Gastroesophageal sphincter (tissue), 4 donors: Measurements from ENCODE around the gene LIPC. TPM values are rescaled to one million over a fixed set of nuclear protein-coding genes. Genes with fewer than 3 reads are reported as not detected.

ENCODE experiments used
- ATAC-seq: fragments of 150-250 bp; one replicate; pipeline ENCODE4 v1.9.1; 2016; ENCODE audit warnings: mild to moderate bottlenecking, moderate library complexity
- H3K27ac ChIP-seq, 4 donors: fragments of 200-600 bp; sonication (generic) in 3 of 4; 1 replicate in 3 of 4; 2 replicates in 1 of 4; pipeline ENCODE4 v1.5.1; 2016 to 2019
- H3K27me3 ChIP-seq: fragments of 200-600 bp; sonication (generic); one replicate; pipeline ENCODE4 v1.5.1; 2019
- H3K36me3 ChIP-seq, 2 donors: fragments of 200-600 bp; sonication (generic); one replicate each; pipeline ENCODE4 v1.5.1; 2019; ENCODE audit warnings: control low read depth in 1 of 2
- H3K4me1 ChIP-seq, 3 donors: fragments of 200-600 bp; sonication (generic); 1 replicate in 2 of 3; 2 replicates in 1 of 3; pipeline ENCODE4 v1.5.1; 2016 to 2019; ENCODE audit warnings: control low read depth in 2 of 3
- H3K4me3 ChIP-seq, 2 donors: fragments of 200-600 bp; sonication (generic); one replicate each; pipeline ENCODE4 v1.5.1; 2019; ENCODE audit warnings: mild to moderate bottlenecking in 1 of 2, moderate library complexity in 1 of 2
- H3K9me3 ChIP-seq, 3 donors: fragments of 200-600 bp; sonication (generic); one replicate each; pipeline ENCODE4 v1.5.1; 2017 to 2019; ENCODE audit warnings: control low read depth in 2 of 3
- EP300 ChIP-seq: sonication (generic); formaldehyde crosslinking; IDR thresholded peaks from one replicate; pipeline ENCODE4 v1.6.1; 2017; ENCODE audit warnings: antibody characterized with exemption, mild to moderate bottlenecking
- POLR2A ChIP-seq, 2 donors: fragments of 450-650 bp; IDR thresholded peaks; one replicate each; pipeline ENCODE4 v1.6.1; 2017; ENCODE audit warnings: antibody characterized with exemption in 2 of 2, mild to moderate bottlenecking in 2 of 2, moderate library complexity in 1 of 2
- POLR2AphosphoS5 ChIP-seq: sonication (generic); formaldehyde crosslinking; IDR thresholded peaks from one replicate; pipeline ENCODE4 v1.6.1; 2017; ENCODE audit warnings: antibody characterized with exemption
- WGBS, 2 donors: methylation state at CpG; one replicate each; pipeline ENCODE4 v1.1.5; 2018; ENCODE audit warnings: low coverage in 1 of 2; 5-methylcytosine and 5-hydroxymethylcytosine counted together
- total RNA-seq, 4 donors: library from RNA; depleted of rRNA; stranded (reverse); fragments of >200 nt; gene quantifications; one replicate each; pipeline ENCODE4 v1.1.0, GENCODE V29; 2016
- TF ChIP-seq, protein P1 (sequence below), 4 experiments: fragments of 200-600 bp in 2 of 4; fragments of 450-650 bp in 2 of 4; sonication (generic) in 1 of 4; IDR thresholded peaks; one replicate each; pipeline ENCODE4 v1.5.1; 2017 to 2019; ENCODE audit warnings: antibody characterized with exemption in 4 of 4, mild to moderate bottlenecking in 2 of 4, moderate library complexity in 2 of 4

Gene LIPC
- total RNA-seq, 4 donors from 2014 or later, result 0.32 to 0.50 TPM; not detected in 2

DNA sequence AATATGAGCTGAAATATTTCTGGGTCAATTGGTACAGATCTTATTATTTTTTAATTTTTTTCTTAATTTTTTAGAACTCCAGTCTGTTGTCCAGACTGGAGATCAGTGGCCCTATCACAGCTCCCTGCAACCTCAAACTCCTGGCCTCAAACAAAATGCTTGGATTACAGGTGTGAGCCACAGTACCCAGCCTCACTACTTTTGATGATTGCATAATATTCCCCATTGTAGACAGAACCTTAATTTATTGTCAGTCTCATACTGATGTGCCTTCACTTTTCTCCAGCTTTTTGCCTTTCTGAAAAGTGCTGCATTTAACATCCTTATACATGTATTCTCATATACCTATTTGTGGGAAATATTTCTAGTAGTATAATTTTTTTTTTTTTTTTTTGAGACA, 144.9 kb downstream of the LIPC start:
- Histone ChIP-seq H3K36me3 (no peaks in the 10 kb centered on the region), H3K27me3 (no peaks in the 10 kb centered on the region), H3K27ac (no peak overlapping the region), H3K4me1 (no peaks in the 10 kb centered on the region), H3K9me3 (no peaks in the 10 kb centered on the region), H3K4me3 (no peak overlapping the region)
- TF ChIP-seq POLR2A (IDR thresholded peaks at IDR 0.05) (no peak), POLR2AphosphoS5 (no peak)
- TF ChIP-seq, protein P1, sequence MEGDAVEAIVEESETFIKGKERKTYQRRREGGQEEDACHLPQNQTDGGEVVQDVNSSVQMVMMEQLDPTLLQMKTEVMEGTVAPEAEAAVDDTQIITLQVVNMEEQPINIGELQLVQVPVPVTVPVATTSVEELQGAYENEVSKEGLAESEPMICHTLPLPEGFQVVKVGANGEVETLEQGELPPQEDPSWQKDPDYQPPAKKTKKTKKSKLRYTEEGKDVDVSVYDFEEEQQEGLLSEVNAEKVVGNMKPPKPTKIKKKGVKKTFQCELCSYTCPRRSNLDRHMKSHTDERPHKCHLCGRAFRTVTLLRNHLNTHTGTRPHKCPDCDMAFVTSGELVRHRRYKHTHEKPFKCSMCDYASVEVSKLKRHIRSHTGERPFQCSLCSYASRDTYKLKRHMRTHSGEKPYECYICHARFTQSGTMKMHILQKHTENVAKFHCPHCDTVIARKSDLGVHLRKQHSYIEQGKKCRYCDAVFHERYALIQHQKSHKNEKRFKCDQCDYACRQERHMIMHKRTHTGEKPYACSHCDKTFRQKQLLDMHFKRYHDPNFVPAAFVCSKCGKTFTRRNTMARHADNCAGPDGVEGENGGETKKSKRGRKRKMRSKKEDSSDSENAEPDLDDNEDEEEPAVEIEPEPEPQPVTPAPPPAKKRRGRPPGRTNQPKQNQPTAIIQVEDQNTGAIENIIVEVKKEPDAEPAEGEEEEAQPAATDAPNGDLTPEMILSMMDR (IDR thresholded peaks at IDR 0.05), result no peak
- ATAC-seq, result no peak

DNA sequence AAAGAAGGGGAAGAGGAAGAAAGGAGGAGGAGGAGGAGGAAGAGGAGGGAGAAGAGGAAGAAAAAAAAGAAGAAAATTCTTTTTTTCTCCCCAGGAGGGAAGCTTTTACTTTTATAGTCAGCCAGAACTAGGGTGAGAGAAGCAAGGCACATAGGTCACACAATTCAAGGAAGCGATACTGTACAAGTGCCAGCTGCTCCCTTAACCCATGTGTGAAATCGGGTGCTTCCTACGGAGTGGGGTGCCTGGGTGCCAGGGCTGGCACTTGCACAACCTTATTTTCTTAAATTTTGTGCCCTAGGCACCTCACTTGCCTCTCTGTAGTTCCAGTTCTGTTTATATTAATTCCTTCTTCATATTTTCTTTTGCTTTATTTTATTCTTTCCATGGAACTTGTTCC, 150.4 kb downstream of the LIPC start:
- ATAC-seq, result no peak
- TF ChIP-seq POLR2AphosphoS5 (no peak), POLR2A (IDR thresholded peaks at IDR 0.05) (no peak), EP300 (no peak)
- TF ChIP-seq, protein P1 (IDR thresholded peaks at IDR 0.05), result no peak
- no peak overlapping the region for H3K4me3 ChIP-seq
- H3K9me3 ChIP-seq, result peaks cover 0 to 7% (median 0%) of the 10 kb centered on the region in 3 donors
- no peaks in the 10 kb centered on the region for H3K36me3 ChIP-seq
- H3K27me3 ChIP-seq, result peaks cover 9% of the 10 kb centered on the region
- H3K27ac ChIP-seq, result no peak overlapping the region
- 86 to 89% methylated on average over 3 of the region's 3 CpGs for WGBS, 2 donors
- H3K4me1 ChIP-seq, result no peaks in the 10 kb centered on the region

- peaks cover 9% of the 10 kb centered on the region for H3K27me3 ChIP-seq
- ATAC-seq, result no peak
- no peaks in the 10 kb centered on the region for H3K36me3 ChIP-seq
- WGBS, 2 donors, result 64 to 88% methylated on average over 2 to 3 of the region's 3 CpGs
- no peak overlapping the region for H3K27ac ChIP-seq
- no peaks in the 10 kb centered on the region for H3K4me1 ChIP-seq
- no peak overlapping the region for H3K4me3 ChIP-seq
- peaks cover 0 to 7% (median 0%) of the 10 kb centered on the region in 3 donors for H3K9me3 ChIP-seq
- TF ChIP-seq EP300 (no peak), POLR2A (IDR thresholded peaks at IDR 0.05) (no peak), POLR2AphosphoS5 (no peak)
- TF ChIP-seq, protein P1 (IDR thresholded peaks at IDR 0.05), result no peak
Observed at GRCh38 chr15:58583171-58583908, 151.5 kb downstream of the LIPC start.

GRCh38 chr15:58584789-58585461, 153.1 kb downstream of the LIPC start:
- ATAC-seq, result no peak
- Histone ChIP-seq H3K27ac (no peak overlapping the region), H3K36me3 (no peaks in the 10 kb centered on the region), H3K27me3 (peaks cover 9% of the 10 kb centered on the region), H3K4me3 (no peak overlapping the region), H3K9me3 (peaks cover 0 to 7% (median 0%) of the 10 kb centered on the region in 3 donors), H3K4me1 (no peaks in the 10 kb centered on the region)
- WGBS, 2 donors, result 64 to 75% methylated on average over 4 to 5 of the region's 6 CpGs
- no peak for TF ChIP-seq EP300
- no peak for TF ChIP-seq POLR2AphosphoS5
- TF ChIP-seq POLR2A (IDR thresholded peaks at IDR 0.05), result no peak
- TF ChIP-seq, protein P1 (IDR thresholded peaks at IDR 0.05), result no peak
